GM12875 (cell line): ENCODE data around the gene TP53.

Source experiments
- H3K4me3 ChIP-seq: one replicate; pipeline ENCODE4 v1.5.1; 2011; ENCODE audit warnings: low read depth, low read length, control low read depth
- CTCF ChIP-seq: IDR thresholded peaks from 2 replicates; pipeline ENCODE4 v1.5.1; 2011; ENCODE audit warnings: low read depth, mild to moderate bottlenecking, control low read depth, inconsistent platforms, low read length, moderate library complexity, borderline replicate concordance; ENCODE audit not compliant: insufficient read depth

The TP53 gene

GRCh38 chr17:7717756-7718350 lies 30.6 kb upstream of the TP53 start:
- no peak overlapping the region for H3K4me3 ChIP-seq
- TF ChIP-seq CTCF = no peak

GRCh38 chr17:7716901-7717755 lies 29.8 kb upstream of the TP53 start, which contains the start of gene DNAH2:
Gene DNAH2 (plus strand): TSS chr17:7717744. CDS start chr17:7719735, 1,991 bp downstream.
- peak; percentile 45 for TF ChIP-seq CTCF
- H3K4me3 ChIP-seq = peak within 1 kb of the TSS; percentile 12

- TF ChIP-seq CTCF = no peak
- H3K4me3 ChIP-seq = no peak overlapping the region
These were observed 28.9 kb upstream of the TP53 start for GRCh38 chr17:7715936-7716886.

- no peak for TF ChIP-seq CTCF
- H3K4me3 ChIP-seq = no peak overlapping the region
These were observed 27.7 kb upstream of the TP53 start for GRCh38 chr17:7714721-7715594.

GRCh38 chr17:7713782-7714181 lies 26.5 kb upstream of the TP53 start:
- TF ChIP-seq CTCF = no peak
- no peak overlapping the region for H3K4me3 ChIP-seq

- TF ChIP-seq CTCF = no peak
- H3K4me3 ChIP-seq = no peak overlapping the region
These were observed 25.0 kb upstream of the TP53 start for GRCh38 chr17:7712111-7712771.
